Neural cell (in vitro differentiated cells): ENCODE measurements around the gene ACLY. TPM values are rescaled to one million over a fixed set of nuclear protein-coding genes. Genes with fewer than 3 reads are reported as not detected.

Experiments used
- H2AFZ ChIP-seq: fragments of 200-600, 300-800 bp; sonication (generic), shearing (Covaris generic); 2 replicates; pipeline ENCODE4 v1.6.0; 2014; ENCODE audit warnings: low read depth, mild to moderate bottlenecking, antibody characterized with exemption, low read length, moderate library complexity
- H3F3A ChIP-seq: fragments of 200-600 bp; shearing (Covaris generic); 2 replicates; pipeline ENCODE4 v1.6.1; 2016; ENCODE audit warnings: mild to moderate bottlenecking, moderate library complexity, mixed read lengths, antibody characterized with exemption, low read length; ENCODE audit not compliant: insufficient read depth, poor library complexity, severe bottlenecking
- H3K27ac ChIP-seq: fragments of 200-600, 300-800 bp; sonication (generic), shearing (Covaris generic); 2 replicates; pipeline ENCODE4 v1.5.1; 2014; ENCODE audit warnings: mild to moderate bottlenecking, low read length, moderate library complexity
- H3K27me3 ChIP-seq: fragments of 300-800, 200-600 bp; sonication (generic), shearing (Covaris generic); 2 replicates; pipeline ENCODE4 v1.6.0; 2014; ENCODE audit warnings: mild to moderate bottlenecking, low read depth, low read length, moderate library complexity; ENCODE audit not compliant: insufficient read depth
- H3K36me3 ChIP-seq: fragments of 300-800, 200-600 bp; sonication (generic), shearing (Covaris generic); 2 replicates; pipeline ENCODE4 v1.5.1; 2014; ENCODE audit warnings: mild to moderate bottlenecking, antibody characterized with exemption, low read length, moderate library complexity; ENCODE audit not compliant: insufficient read depth
- H3K4me2 ChIP-seq: fragments of 300-800, 200-600 bp; sonication (generic), shearing (Covaris generic); 2 replicates; pipeline ENCODE4 v1.6.0; 2014; ENCODE audit warnings: mild to moderate bottlenecking, low read length
- H3K4me3 ChIP-seq: fragments of 300-800, 200-600 bp; sonication (generic), shearing (Covaris generic); 2 replicates; pipeline ENCODE4 v1.5.1; 2014; ENCODE audit warnings: mild to moderate bottlenecking, low read length, moderate library complexity
- H3K79me2 ChIP-seq: fragments of 200-600 bp; shearing (Covaris generic); replicated peaks from 2 replicates; pipeline ENCODE4 v1.6.0; 2014; ENCODE audit warnings: mild to moderate bottlenecking, low read length, moderate library complexity; ENCODE audit not compliant: insufficient read depth
- H3K9ac ChIP-seq: fragments of 300-800, 200-600 bp; sonication (generic), shearing (Covaris generic); 2 replicates; pipeline ENCODE4 v1.6.1; 2016; ENCODE audit warnings: mild to moderate bottlenecking, low read length, mixed read lengths
- H3K9me2 ChIP-seq: fragments of 200-600 bp; shearing (Covaris generic); 2 replicates; pipeline ENCODE4 v1.6.1; 2016; ENCODE audit warnings: mild to moderate bottlenecking, low read length, mixed read lengths; ENCODE audit not compliant: insufficient read depth
- H3K9me3 ChIP-seq: fragments of 200-600, 300-800 bp; sonication (generic), shearing (Covaris generic); 2 replicates; pipeline ENCODE4 v1.6.1; 2016; ENCODE audit warnings: mild to moderate bottlenecking, mixed run types, low read length, moderate library complexity, mixed read lengths
- H4K20me1 ChIP-seq: fragments of 200-600 bp; shearing (Covaris generic); 2 replicates; pipeline ENCODE4 v1.6.1; 2016; ENCODE audit warnings: mild to moderate bottlenecking, mixed run types; ENCODE audit not compliant: insufficient read depth
- CTCF ChIP-seq: fragments of 450-650 bp; IDR thresholded peaks from 2 replicates; pipeline ENCODE4 v1.5.1; 2014; ENCODE audit warnings: antibody characterized with exemption, mild to moderate bottlenecking, moderate library complexity; ENCODE audit not compliant: poor library complexity, severe bottlenecking
- EP300 ChIP-seq: fragments of 450-650 bp; conservative IDR thresholded peaks from 2 replicates; pipeline ENCODE4 v1.6.1; 2014; ENCODE audit warnings: antibody characterized with exemption, mild to moderate bottlenecking, moderate library complexity; ENCODE audit not compliant: poor library complexity, severe bottlenecking
- EZH2 ChIP-seq: fragments of 200-600, 300-800 bp; shearing (Covaris generic), sonication (generic); IDR thresholded peaks from 2 replicates; pipeline ENCODE4 v1.6.1; 2014; ENCODE audit warnings: antibody characterized with exemption, low read length, borderline replicate concordance, mild to moderate bottlenecking; ENCODE audit not compliant: insufficient read depth, poor library complexity, severe bottlenecking
- MXI1 ChIP-seq: fragments of 450-650 bp; conservative IDR thresholded peaks from 2 replicates; pipeline ENCODE4 v1.6.1; 2014; ENCODE audit warnings: antibody characterized with exemption, mild to moderate bottlenecking; ENCODE audit not compliant: poor library complexity, severe bottlenecking
- POLR2AphosphoS5 ChIP-seq: IDR thresholded peaks from 2 replicates; pipeline ENCODE4 v1.6.1; 2012
- RAD21 ChIP-seq: fragments of 450-650 bp; conservative IDR thresholded peaks from 2 replicates; pipeline ENCODE4 v1.6.1; 2014; ENCODE audit warnings: antibody characterized with exemption, mild to moderate bottlenecking, moderate library complexity
- REST ChIP-seq: IDR thresholded peaks from 2 replicates; pipeline ENCODE4 v1.6.1; 2012; ENCODE audit warnings: borderline replicate concordance
- SMC3 ChIP-seq: fragments of 450-650 bp; conservative IDR thresholded peaks from 2 replicates; pipeline ENCODE4 v1.6.1; 2014; ENCODE audit warnings: antibody characterized with exemption, mild to moderate bottlenecking, moderate library complexity; ENCODE audit not compliant: poor library complexity
- TAF1 ChIP-seq: IDR thresholded peaks from 2 replicates; pipeline ENCODE4 v1.6.1; 2012; ENCODE audit warnings: low read depth
- polyA plus RNA-seq: library from polyadenylated mRNA; depleted of rRNA; stranded (reverse); fragments of >200 nt; gene quantifications from 2 replicates; pipeline ENCODE4 v1.2.3, GENCODE V29; 2014

ACLY gene
- polyA plus RNA-seq, 1 donor from 2014 or later = 136 TPM

- H3K4me3 ChIP-seq = no peak overlapping the region
- H3K9me3 ChIP-seq = no peaks in the 10 kb centered on the region
- H3F3A ChIP-seq = no peaks in the 10 kb centered on the region
- H3K79me2 ChIP-seq = no peaks in the 10 kb centered on the region
- H3K9me2 ChIP-seq = no peaks in the 10 kb centered on the region
- no peak for TF ChIP-seq MXI1
- TF ChIP-seq CTCF = no peak
- no peak overlapping the region for H3K4me2 ChIP-seq
- H3K27me3 ChIP-seq = no peaks in the 10 kb centered on the region
- no peaks in the 10 kb centered on the region for H3K36me3 ChIP-seq
- H3K9ac ChIP-seq = no peak overlapping the region
- H4K20me1 ChIP-seq = no peaks in the 10 kb centered on the region
- no peak overlapping the region for H3K27ac ChIP-seq
- H2AFZ ChIP-seq = no peak overlapping the region
These were observed 26.8 kb downstream of the ACLY start for GRCh38 chr17:41892021-41892376.

- Histone ChIP-seq H3F3A (no peaks in the 10 kb centered on the region), H3K9ac (no peak overlapping the region), H3K9me3 (no peaks in the 10 kb centered on the region), H3K79me2 (no peaks in the 10 kb centered on the region), H3K9me2 (no peaks in the 10 kb centered on the region), H3K27me3 (no peaks in the 10 kb centered on the region), H3K27ac (no peak overlapping the region), H4K20me1 (no peaks in the 10 kb centered on the region), H3K36me3 (no peaks in the 10 kb centered on the region), H3K4me2 (no peak overlapping the region), H3K4me3 (no peak overlapping the region), H2AFZ (no peak overlapping the region)
- TF ChIP-seq REST (no peak), POLR2AphosphoS5 (no peak), CTCF (no peak), MXI1 (no peak), SMC3 (no peak), EZH2 (no peak), RAD21 (no peak), EP300 (no peak), TAF1 (no peak)
These were observed 27.4 kb downstream of the ACLY start for GRCh38 chr17:41891135-41892020.
